SK-N-DZ (cell line): ENCODE measurements around the gene ANKRD44.
A peak's percentile ranks its signal among the peaks of the same experiment; 100 is the strongest.

Experiments
- DNase-seq: peaks from one replicate; pipeline ENCODE4 v3.0.0-alpha.2; 2015; ENCODE audit warnings: low spot score

Gene ANKRD44

DNA sequence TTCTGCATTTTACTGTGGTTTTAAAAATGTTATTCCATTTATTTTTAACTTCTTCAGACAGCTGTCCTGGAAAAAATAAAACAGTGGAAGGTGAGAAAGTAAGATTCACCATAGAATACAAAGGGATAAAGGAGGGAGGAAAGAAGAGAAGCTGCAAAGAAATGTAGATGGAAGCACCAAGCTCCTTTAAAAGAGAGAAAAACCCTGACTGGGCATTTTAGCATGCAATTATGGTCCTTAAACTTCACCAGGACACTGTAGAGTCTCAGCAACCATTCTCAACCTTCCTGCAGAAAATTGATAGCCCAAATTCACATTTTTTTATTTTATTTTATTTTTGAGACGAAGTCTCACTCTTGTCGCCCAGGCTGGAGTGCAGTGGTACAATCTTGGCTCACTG lies 11.6 kb upstream of the ANKRD44 start:
- DNase-seq, result no peak

DNA sequence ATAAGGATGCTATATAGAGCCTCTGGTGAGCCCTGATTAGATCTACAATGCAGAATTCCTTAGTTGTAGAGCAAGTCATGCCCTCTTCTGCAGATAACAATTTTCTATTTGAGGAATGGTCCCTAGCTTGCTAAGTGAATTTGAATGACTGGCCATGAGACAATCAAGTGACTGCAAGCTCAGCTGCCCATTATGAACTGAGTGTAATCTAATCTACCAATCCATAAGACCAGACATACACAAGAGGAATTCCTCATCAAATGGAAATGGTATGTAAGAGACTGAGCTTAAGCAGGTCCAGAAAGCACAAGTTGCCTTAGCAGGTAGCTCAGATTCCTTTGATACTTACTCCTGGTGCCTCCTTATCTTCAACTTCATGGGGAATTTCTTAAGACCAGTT lies 4.8 kb upstream of the ANKRD44 start:
- DNase-seq, result peak; percentile 93

DNA sequence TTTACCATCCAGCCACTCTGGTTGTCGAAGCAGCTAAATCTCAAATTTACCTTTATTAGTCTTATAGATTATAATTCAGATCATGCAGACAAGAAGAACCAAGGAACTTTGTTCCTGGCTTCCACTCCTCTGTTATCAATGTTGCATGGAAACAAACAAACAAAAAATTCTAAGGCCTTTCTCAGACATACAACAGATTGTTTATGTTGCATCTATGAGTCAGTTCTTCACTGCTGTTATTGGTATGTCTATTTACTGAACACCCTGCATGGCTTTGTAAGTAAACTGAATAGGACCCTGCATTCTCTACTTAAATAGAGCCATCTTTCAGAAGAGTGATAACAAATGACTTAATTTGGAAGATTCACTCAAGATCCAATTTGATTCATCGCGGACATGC lies 1.6 kb upstream of the ANKRD44 start:
- DNase-seq, result no peak

DNA sequence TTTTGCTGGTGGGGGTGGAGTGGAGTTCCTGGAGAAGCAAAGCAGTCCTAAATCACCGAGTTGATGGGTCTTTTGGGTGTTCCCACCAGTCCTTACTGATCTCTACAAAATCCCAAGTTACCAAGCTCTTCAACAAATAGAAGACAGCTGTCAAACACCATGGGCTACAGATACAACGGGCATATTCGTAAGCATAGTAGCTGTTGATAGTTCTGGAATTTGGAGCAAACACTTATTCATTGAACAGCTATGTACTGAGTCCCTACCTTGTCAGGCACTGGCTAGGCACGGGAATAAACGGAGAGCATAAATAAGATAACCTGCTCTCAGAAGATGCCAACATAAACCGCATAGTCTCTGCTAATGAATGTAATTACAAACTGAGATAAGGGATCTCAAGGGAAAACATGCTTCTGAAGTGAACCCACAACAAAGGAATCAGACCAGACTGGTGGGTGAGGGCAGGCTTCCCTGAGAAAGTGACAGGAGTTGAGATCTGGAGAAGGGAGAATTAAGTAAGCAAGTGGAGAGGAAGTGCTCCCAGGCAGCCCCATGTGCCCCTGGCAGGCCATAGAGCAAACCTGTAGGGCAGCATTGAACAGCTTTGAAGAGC lies 947 bp upstream of the ANKRD44 start:
- DNase-seq, result peak; percentile 71

DNA sequence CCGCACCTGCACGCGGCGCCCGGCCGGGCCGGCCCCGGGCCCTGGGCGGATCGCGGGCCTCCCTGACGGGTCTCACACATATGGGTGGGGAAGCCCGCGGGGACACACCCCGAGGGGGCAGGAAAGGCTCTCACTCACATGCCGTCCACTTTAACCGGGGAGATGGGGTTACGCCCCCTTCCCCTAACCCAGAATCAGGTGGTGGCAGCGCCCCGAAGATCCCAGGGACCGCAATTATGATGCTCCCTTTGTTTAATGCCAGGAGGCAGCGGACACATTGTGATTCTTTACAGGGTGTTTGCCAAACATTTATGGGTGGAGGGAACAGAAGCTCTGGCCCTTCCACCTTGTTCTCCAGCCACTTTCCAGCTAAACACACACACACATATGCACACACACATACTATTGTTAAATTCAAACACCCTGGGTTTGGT lies 424 bp upstream of the ANKRD44 start:
- DNase-seq, result peak; percentile 25

DNA sequence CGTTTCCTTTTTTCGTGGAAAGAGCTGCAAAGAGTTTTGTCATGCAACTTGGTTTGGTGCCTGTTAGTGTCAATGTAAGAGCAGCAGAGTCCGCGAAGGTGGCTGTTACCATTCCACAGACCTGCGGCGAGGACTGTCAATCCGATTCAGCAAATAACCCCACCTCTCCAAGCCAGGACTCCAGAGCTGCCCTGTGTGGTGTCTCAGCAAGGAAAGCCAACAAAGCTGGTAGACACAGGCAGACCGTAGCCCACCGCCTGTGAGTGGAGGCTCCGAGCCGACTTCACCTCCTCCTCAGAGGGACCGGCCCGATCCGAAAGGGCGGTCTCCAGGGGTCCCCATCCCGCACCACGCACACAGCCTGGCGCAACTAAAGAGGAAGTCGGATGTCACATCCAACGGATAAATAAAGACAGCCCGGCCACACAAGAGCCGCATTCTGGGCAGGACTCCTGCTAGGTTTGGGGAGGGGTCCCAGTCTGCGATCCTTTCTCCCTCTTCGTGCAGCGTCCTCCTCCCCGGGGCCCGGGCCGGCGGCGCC lies 819 bp downstream of the ANKRD44 start:
- DNase-seq, result peak; percentile 47

DNA sequence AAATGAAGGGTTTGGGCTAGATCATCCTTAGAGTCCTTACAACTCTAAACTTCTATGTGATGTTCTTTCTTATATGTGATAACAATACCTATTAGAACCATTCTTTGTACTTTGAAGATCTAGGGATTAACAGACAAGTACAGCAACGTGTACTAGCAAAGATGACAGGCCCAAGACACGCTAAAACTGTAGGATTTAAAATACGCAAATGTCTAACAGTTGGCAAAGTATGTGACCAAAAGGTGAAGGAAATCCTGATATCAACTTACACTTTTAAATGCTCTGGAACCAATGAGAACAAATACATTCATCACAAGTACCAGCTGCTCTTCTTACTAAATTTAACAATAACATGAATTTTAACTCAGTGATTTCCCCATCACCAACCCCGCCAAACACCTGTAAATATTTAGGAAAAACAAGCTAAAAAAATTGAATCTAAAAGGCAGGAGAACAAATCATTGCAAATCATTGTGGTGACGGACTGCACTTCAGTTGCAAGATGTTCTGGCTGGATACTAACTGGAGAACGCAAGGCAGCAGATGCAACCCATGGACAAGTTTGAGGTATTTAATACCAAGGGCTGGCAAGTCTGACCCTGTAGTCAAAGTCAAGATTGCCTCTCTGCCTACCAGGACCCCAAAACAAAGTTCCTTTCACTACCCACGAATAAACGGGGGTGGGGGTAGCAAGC lies 1.4 kb downstream of the ANKRD44 start:
- peak; percentile 13 for DNase-seq

DNA sequence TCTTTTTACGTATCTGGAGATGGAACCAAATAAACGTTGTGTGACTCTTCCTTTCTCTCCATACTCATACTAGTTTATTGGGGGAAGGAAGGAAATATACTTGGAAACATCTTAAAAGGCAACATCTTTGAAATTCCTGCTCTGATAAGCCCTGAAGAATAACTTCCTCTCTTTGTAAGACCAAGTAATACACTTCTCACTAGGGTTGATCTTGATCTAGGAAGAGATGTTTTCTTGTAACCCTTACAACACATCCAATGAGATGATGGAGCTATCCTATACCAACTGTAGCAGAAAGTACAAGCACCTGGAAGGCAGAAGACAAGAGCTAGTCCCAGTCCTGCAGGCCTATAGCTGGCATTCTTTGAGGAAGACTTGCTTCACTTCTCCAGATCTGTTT lies 2.0 kb downstream of the ANKRD44 start:
- DNase-seq, result no peak

DNA sequence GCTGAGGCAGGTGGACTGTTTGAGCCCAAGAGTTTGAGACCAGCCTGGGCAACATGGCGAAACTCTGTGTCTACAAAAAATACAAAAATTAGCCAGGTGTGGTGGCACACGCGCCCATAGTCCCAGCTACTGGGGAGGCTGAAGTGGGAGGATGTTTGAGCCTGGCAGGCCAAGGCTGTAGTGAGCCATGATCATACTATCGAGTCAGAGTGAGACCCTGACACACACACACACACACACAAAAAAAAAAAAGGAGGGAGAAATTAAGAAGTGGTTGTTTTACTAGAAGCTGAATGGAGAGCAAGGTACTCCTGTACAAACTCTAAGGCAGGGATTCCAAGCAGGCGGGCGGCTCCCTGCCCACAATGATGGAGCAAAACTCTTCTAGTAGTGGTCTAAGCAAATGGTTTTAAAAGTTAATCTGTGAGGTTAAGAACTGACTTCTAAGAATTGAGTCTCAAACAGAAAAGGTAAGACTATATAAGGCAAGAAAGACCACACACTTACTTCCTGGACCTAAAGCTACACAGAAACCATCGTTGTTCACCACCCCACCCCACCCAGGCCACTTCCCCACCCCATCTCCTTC lies 2.6 kb downstream of the ANKRD44 start:
- no peak for DNase-seq

DNA sequence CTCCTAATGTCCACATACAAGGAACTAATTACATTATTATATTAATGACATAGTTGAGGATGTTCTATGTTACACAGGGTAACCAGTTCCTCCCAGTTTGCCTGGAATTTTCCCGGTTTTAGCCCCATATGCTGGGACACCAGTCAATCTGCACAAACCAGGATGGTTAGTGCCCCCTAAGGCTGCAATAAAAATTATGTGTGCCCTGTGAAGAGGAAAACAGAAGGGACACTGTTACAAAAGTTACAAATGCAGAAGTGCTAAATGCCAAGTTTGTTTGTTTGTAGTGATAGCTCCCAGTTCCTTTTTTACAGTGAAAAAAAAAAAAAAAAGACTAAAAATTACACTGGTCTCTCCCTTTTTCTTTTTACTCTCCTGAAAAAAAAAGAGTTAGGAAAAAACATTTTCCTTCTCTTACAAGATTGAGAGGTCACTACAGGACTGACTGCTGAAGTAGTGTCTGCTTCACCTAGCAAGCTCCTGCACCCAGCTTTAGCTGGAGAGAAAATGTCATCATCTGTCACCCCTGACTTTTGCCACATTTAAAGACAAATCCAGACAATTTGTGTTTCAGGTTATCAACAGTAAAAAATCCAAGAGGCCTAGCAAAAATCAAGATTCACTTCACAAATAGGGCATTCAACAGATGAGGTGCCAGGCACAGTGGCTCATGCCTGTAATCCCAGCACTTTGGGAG lies 3.2 kb downstream of the ANKRD44 start:
- no peak for DNase-seq

DNA sequence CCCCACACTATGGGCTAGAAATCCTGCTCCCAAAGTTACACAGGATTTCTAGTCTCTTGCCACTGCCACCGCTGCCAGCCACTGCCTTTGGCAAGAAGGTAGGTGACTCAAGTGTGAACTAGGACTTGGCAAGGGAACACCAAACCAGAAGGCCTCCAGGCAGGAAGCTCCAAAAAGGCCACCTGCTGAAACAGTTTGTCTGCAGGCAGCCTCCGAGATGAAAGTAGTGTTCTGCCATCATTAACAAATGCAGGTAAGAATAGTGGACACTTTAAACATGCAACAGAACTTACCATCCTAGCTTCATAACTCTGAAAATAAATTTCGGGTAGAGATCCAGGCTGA lies 3.9 kb downstream of the ANKRD44 start:
- no peak for DNase-seq

DNA sequence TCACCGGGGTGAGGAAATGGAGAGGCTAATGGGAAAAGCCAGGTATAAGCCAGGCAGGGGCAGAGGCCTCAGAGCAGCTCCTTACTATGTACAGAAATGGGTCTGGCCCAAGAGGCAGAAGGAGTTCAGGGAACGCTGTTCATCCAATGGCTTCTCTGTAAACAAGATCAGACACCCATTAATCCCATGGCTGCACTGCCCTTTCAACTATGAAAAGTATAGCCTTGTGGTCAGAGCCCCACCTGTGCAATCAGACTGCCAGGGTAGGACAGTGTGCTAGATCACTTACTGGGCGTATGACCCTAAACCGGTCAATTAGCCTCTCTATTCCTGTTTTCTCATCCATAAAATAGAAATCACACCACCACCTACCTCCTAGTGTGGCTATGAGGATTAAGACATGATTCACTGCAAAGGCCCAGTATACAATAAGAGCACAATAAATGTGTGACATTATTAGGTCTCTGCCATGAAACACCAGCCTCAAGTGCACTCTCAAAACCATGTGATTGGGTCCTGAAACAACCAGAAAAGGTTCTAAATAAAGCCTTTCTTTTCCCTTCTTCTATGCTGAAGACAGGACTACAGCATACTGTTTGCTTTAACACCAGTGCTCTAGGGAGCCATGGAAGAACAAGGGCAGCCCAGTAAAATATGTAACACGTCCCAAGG lies 4.4 kb downstream of the ANKRD44 start:
- no peak for DNase-seq

DNA sequence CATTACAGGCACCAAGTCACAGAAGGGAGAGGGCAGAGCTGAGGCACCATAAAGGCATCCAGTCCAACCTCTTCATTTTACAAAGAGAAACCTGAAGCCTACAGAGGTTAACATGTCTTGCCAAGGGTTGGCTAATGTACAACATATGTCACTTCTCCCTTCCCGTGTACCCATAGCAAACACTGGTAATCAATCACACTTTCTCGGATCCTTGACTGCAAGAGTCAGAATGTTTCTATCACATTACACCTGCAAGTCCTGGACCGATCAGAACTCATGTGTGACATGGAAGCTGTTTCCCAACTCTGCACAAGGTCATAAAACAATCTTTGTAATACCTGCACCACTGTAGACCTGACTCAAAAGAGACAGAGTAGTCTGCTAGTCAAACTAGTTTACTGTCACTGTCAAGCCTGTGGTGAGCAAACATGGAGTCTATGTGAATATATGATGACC lies 6.0 kb downstream of the ANKRD44 start:
- DNase-seq, result no peak

DNA sequence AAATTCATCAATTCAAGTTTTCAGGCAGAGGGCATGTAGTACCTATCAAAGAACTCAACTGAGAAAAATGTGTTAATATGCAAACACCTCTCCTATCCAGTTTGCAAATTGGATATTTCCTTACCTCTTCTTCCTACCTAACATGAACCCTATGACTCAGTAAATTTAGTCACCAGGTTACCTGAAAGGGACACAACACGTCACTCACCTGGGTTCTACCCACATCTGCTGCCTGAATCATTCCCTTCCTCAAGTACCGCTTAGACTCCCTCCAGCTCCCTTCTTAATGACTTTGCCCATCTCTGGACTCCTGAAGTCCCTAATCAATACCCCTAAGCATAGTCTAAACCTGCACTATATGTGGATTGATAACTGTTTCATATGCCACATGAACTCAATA lies 10.4 kb downstream of the ANKRD44 start:
- DNase-seq, result no peak

DNA sequence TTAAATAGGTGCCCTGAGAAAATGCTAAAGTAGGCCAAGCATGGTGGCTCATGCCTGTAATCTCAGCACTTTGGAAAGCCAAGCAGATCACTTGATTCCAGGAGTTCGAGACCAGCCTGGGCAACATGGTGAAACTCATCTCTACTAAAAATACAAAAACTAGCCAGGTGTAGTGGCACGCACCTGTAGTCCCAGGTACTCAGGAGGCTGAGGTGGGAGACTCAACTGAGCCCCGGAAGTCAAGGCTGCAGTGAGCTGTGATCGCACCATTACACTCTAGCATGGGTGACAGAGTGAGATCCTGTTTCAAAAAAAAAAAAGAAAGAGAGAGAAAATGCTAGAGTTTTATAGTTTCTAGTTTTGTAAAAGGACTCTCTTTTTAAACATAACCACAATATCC lies 12.0 kb downstream of the ANKRD44 start:
- DNase-seq, result no peak

DNA sequence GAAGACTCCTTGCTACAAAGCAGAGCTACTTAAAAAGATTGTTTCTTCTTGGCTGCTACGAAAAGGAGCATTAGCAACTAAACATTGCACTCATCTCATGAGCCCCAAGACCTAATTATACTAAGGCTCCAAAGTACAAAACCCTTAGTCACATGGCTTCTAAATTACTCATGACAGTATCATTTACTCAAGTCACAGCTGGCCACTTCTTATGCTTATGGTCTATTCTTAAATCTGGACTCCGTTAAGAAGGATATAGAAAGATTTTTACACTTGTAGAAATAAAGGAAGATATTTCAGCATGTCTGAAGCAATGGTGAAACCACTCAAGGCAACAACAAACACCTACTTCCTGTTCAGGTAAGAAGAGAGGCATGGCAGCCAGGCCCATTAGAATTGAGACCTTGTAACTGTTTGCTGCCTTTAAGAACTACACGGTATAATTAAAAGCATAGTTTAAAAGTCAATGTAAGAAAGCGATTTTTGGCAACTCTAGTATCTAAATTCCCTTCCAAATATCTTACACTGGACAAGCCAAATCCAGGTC lies 12.7 kb downstream of the ANKRD44 start:
- DNase-seq, result no peak

DNA sequence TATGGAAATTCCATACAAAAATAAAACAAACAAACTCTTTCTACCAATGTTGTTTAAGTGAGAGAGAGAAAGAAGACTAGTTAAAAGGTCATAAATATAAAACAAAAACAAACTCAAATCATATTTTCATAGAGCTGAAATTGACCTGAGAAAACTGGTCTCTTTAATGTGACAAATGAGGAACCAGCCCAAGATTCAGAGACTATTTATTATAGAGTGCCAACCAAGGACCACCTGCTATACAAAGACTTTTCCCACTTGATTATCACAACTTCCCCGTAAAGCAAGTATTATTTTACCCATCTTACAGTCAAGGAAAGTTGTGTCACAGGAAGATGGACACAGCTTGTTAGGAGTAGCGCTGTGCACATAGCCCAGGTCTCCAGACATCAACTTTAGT lies 13.3 kb downstream of the ANKRD44 start:
- no peak for DNase-seq

DNA sequence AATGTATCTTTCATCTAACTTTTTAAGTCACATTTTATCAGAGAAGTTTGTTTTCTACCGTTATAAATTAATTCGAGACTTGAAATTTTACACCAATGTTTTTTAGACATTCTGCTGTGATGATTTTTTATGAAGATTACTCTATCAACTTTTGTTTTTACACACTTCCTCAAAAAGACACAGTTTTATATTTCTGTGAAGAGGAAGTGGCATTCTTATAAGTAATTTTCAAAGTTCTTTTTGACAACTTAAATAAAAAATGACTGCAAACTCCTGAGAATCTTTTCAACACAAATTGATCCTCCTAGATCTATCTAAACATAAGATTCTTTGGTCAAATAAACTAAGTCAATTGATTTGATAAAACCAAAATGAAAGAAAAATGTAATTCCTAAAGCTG lies 13.7 kb downstream of the ANKRD44 start:
- DNase-seq, result no peak

DNA sequence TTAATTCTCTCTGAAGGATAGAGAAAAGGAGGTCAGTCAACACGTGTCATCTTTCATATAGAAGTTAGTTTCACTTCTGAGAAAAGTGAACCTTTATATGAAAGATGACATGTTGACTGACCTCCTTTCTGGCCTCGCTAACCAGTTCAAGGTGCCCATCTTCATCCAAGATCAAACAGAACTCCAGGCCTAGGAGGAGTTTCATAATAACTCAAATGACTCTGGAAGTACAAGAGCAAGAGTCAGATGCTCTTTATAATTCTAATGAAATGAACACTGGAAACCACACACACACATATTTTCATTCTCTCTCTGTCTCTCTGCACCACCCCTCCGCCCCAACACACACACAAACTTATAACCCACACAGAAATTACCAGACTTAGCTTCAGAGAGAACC lies 16.3 kb downstream of the ANKRD44 start:
- no peak for DNase-seq

DNA sequence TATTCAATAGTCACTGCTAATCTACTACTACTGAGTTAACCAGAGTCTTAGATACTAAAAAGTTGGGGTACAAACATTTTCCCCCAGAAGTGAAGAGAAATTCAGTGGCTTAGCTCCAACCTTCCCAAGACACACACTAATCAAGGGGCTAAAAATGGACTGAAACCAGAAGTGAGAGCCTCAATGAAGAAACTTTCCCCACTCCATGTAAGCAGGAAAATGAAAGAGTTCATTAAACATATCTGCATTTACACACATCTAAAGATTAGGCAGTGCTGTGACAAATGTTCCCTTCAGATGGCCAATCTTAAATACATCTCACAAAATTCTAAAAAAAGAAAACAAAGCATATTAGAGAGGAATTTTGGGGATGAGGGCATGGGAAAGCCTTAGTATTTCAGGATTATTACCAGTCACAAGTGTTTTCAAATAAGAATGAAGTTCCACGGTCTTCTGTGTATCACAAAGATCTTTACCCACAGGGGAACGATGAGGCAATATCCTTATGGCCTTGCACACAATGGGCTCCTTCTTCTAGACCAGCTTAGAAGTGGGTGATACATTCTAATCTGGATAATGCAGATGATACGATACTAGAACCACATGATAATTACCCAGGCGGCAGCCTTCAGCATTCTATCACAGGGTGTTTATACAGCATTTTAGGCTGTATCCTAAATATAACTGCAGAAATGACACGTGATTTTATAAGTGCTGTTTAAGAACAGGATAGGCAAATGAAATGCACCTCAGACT lies 17.1 kb downstream of the ANKRD44 start:
- no peak for DNase-seq

DNA sequence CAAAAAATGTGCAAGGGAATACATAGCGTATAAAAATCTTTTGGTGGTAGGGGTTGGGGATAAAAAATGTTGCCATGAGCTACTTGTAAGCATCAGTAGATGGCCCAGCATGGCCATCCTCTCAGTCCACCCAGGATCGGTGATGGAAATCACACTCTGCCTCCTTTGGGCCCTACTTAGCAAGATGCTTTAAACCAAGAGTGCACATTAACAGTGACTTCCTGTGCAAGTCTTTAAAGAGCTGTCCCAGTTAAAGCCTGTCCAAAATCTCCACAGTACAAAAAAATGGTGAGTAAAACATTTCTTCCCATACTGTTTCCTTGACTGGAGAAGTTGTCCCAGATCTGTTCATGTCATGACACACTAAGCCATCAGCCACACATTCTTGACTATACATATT lies 18.0 kb downstream of the ANKRD44 start:
- no peak for DNase-seq
